HL-60 (cell line): ENCODE measurements around the gene MLC1.

Experiments
- DNase-seq, 2 experiments: peaks; one replicate each; pipeline ENCODE4 v3.0.0-alpha.2; 2010 to 2020; ENCODE audit warnings: low read depth in 1 of 2, low spot score in 1 of 2
- H3K27ac ChIP-seq: fragments of 250-450 bp; sonication (Bioruptor Pico); replicated peaks from 2 replicates; pipeline ENCODE4 v1.5.1; 2020; ENCODE audit warnings: mild to moderate bottlenecking, moderate library complexity
- H3K27me3 ChIP-seq: fragments of 250-450 bp; sonication (Bioruptor Pico); 2 replicates; pipeline ENCODE4 v1.5.1; 2021; ENCODE audit warnings: mild to moderate bottlenecking, moderate library complexity; ENCODE audit not compliant: insufficient read depth, poor library complexity, severe bottlenecking
- H3K4me3 ChIP-seq: replicated peaks from 2 replicates; pipeline ENCODE4 v1.5.1; 2011; ENCODE audit warnings: mild to moderate bottlenecking, control low read depth, low read length; ENCODE audit not compliant: insufficient read depth
- CTCF ChIP-seq: IDR thresholded peaks from one replicate; pipeline ENCODE4 v1.5.1; 2011; ENCODE audit warnings: low read length, control low read depth, inconsistent platforms; ENCODE audit not compliant: insufficient read depth
- GABPA ChIP-seq: IDR thresholded peaks from 2 replicates; pipeline ENCODE4 v1.6.1; 2012; ENCODE audit warnings: low read depth
- POLR2AphosphoS5 ChIP-seq: IDR thresholded peaks from 2 replicates; pipeline ENCODE4 v1.6.1; 2012; ENCODE audit warnings: low read depth
- REST ChIP-seq: IDR thresholded peaks from 2 replicates; pipeline ENCODE4 v1.6.1; 2012; ENCODE audit warnings: low read depth; ENCODE audit not compliant: insufficient replicate concordance
- SPI1 ChIP-seq: IDR thresholded peaks from 2 replicates; pipeline ENCODE4 v1.6.1; 2012; ENCODE audit warnings: low read depth, mild to moderate bottlenecking, borderline replicate concordance

Gene MLC1

GRCh38 chr22:50078761-50079160, 6.5 kb downstream of the MLC1 start:
- TF ChIP-seq GABPA (no peak), POLR2AphosphoS5 (no peak), REST (no peak), SPI1 (no peak), CTCF (no peak)
- Histone ChIP-seq H3K4me3 (no peak overlapping the region), H3K27me3 (no peaks in the 10 kb centered on the region), H3K27ac (no peak overlapping the region)
- no peak for DNase-seq

GRCh38 chr22:50078246-50078645, 7.0 kb downstream of the MLC1 start:
- Histone ChIP-seq H3K27me3 (no peaks in the 10 kb centered on the region), H3K4me3 (no peak overlapping the region), H3K27ac (no peak overlapping the region)
- TF ChIP-seq SPI1 (no peak), CTCF (no peak), REST (no peak), POLR2AphosphoS5 (no peak), GABPA (no peak)
- no peak for DNase-seq

GRCh38 chr22:50076646-50077535, 8.3 kb downstream of the MLC1 start:
- Histone ChIP-seq H3K4me3 (no peak overlapping the region), H3K27me3 (no peaks in the 10 kb centered on the region), H3K27ac (no peak overlapping the region)
- no peak for TF ChIP-seq SPI1
- no peak for TF ChIP-seq REST
- TF ChIP-seq CTCF, result no peak
- no peak for TF ChIP-seq GABPA
- no peak for TF ChIP-seq POLR2AphosphoS5
- DNase-seq, result no peak
